Mesenchymal stem cell (in vitro differentiated cells and primary cell): Measurements from ENCODE around the gene POLR2I.
A peak's percentile ranks its signal among the peaks of the same experiment; 100 is the strongest.

Experiments
- DNase-seq: peaks from one replicate; pipeline ENCODE4 v3.0.0-alpha.2; 2013
- H2AFZ ChIP-seq: one replicate; pipeline ENCODE4 v1.6.1; 2013; ENCODE audit warnings: low read depth, mild to moderate bottlenecking, control low read depth, inconsistent platforms, low read length, moderate library complexity
- H2AK5ac ChIP-seq: 2 replicates; pipeline ENCODE4 v1.6.1; 2013; ENCODE audit warnings: low read length, moderate library complexity, mild to moderate bottlenecking, inconsistent platforms; ENCODE audit not compliant: severe bottlenecking
- H2BK120ac ChIP-seq: one replicate; pipeline ENCODE4 v1.6.1; 2013; ENCODE audit warnings: low read depth, mild to moderate bottlenecking, inconsistent platforms, low read length, moderate library complexity
- H2BK12ac ChIP-seq, 2 experiments: one replicate each; pipeline ENCODE4 v1.6.1; 2013; ENCODE audit warnings: inconsistent platforms in 2 of 2, low read length in 2 of 2, mild to moderate bottlenecking in 2 of 2, moderate library complexity in 2 of 2, control low read depth in 1 of 2
- H2BK15ac ChIP-seq: one replicate; pipeline ENCODE4 v1.6.1; 2013; ENCODE audit warnings: mild to moderate bottlenecking, low read depth, inconsistent platforms; ENCODE audit not compliant: poor library complexity, severe bottlenecking
- H2BK5ac ChIP-seq: 2 replicates; pipeline ENCODE4 v1.6.1; 2013; ENCODE audit warnings: low read depth, mild to moderate bottlenecking, low read length, control low read depth, inconsistent platforms; ENCODE audit not compliant: poor library complexity, severe bottlenecking
- H3K14ac ChIP-seq, 2 experiments: one replicate each; pipeline ENCODE4 v1.6.1; 2013; ENCODE audit warnings: inconsistent platforms in 2 of 2, low read length in 2 of 2, control low read depth in 1 of 2, mild to moderate bottlenecking in 1 of 2, moderate library complexity in 1 of 2
- H3K18ac ChIP-seq, 2 experiments: one replicate each; pipeline ENCODE4 v1.6.1; 2013; ENCODE audit warnings: inconsistent platforms in 2 of 2, low read length in 2 of 2, control low read depth in 1 of 2, low read depth in 1 of 2, mild to moderate bottlenecking in 1 of 2
- H3K23ac ChIP-seq, 2 experiments: one replicate each; pipeline ENCODE4 v1.6.1; 2013; ENCODE audit warnings: inconsistent platforms in 2 of 2, low read length in 2 of 2, mild to moderate bottlenecking in 2 of 2, moderate library complexity in 2 of 2, control low read depth in 1 of 2
- H3K27ac ChIP-seq: 2 replicates; pipeline ENCODE4 v1.5.1; 2013; ENCODE audit warnings: mild to moderate bottlenecking, moderate library complexity, low read length, control low read depth, inconsistent platforms; ENCODE audit not compliant: poor library complexity, severe bottlenecking
- H3K27me3 ChIP-seq, 2 experiments: 2 replicates each; pipeline versions ENCODE4 v1.6.1 to v1.7.0; 2013; ENCODE audit warnings: low read length in 2 of 2, mild to moderate bottlenecking in 2 of 2, moderate library complexity in 2 of 2, control low read depth in 1 of 2, inconsistent platforms in 1 of 2; ENCODE audit not compliant: control insufficient read depth in 1 of 2, insufficient read depth in 1 of 2
- H3K36me3 ChIP-seq, 2 experiments: 2 replicates each; pipeline versions ENCODE4 v1.6.1 to v1.7.0; 2013; ENCODE audit warnings: low read length in 2 of 2, control low read depth in 1 of 2, inconsistent platforms in 1 of 2, low read depth in 1 of 2, mild to moderate bottlenecking in 1 of 2; ENCODE audit not compliant: insufficient read depth in 2 of 2, control insufficient read depth in 1 of 2
- H3K4ac ChIP-seq, 2 experiments: one replicate each; pipeline ENCODE4 v1.6.1; 2013; ENCODE audit warnings: inconsistent platforms in 2 of 2, low read length in 2 of 2, mild to moderate bottlenecking in 2 of 2, moderate library complexity in 2 of 2, control low read depth in 1 of 2, low read depth in 1 of 2
- H3K4me1 ChIP-seq: 2 replicates; pipeline ENCODE4 v1.6.1; 2013; ENCODE audit warnings: low read depth, low read length, control low read depth; ENCODE audit not compliant: control insufficient read depth, insufficient read depth
- H3K4me2 ChIP-seq: 2 replicates; pipeline ENCODE4 v1.6.1; 2013; ENCODE audit warnings: low read length, mild to moderate bottlenecking, inconsistent platforms; ENCODE audit not compliant: poor library complexity, severe bottlenecking
- H3K4me3 ChIP-seq, 2 experiments: 2 replicates each; pipeline versions ENCODE4 v1.5.1 to v1.7.0; 2013; ENCODE audit warnings: low read length in 2 of 2, mild to moderate bottlenecking in 2 of 2, control low read depth in 1 of 2, low read depth in 1 of 2; ENCODE audit not compliant: insufficient read depth in 1 of 2
- H3K79me1 ChIP-seq: replicated peaks from 2 replicates; pipeline ENCODE4 v1.6.1; 2013; ENCODE audit warnings: mild to moderate bottlenecking, control low read depth, low read length, inconsistent platforms; ENCODE audit not compliant: poor library complexity, severe bottlenecking
- H3K9ac ChIP-seq: 2 replicates; pipeline ENCODE4 v1.7.0; 2013; ENCODE audit warnings: mild to moderate bottlenecking, low read length, moderate library complexity
- H3K9me3 ChIP-seq: 2 replicates; pipeline ENCODE4 v1.7.0; 2013; ENCODE audit warnings: mild to moderate bottlenecking, low read length; ENCODE audit not compliant: control insufficient read depth
- H4K8ac ChIP-seq: one replicate; pipeline ENCODE4 v1.6.1; 2013; ENCODE audit warnings: inconsistent platforms, mild to moderate bottlenecking, low read length, moderate library complexity
- H4K91ac ChIP-seq: one replicate; pipeline ENCODE4 v1.6.1; 2013; ENCODE audit warnings: mild to moderate bottlenecking, low read length, inconsistent platforms
- WGBS: methylation state at CpG from one replicate; pipeline ENCODE4 v1.1.7; 2013; ENCODE audit warnings: mixed read lengths; 5-methylcytosine and 5-hydroxymethylcytosine counted together

POLR2I gene

GRCh38 chr19:36152352-36153091, 37.8 kb upstream of the POLR2I start, which contains the start of gene COX7A1:
COX7A1 (minus strand) TSS chr19:36152447; CDS start chr19:36152407, 40 bp downstream.
- Histone ChIP-seq H3K4me2 (no peak within 1 kb of the TSS), H3K79me1 (peaks cover 24% of the 10 kb centered on the region), H3K4me1 (peaks cover 6% of the 10 kb centered on the region), H4K8ac (no peak within 1 kb of the TSS), H3K27me3 (no peaks in the 10 kb centered on the region), H3K23ac (no peak within 1 kb of the TSS), H3K36me3 (peaks cover 33 to 60% of the 10 kb centered on the region in 2 experiments), H2AK5ac (no peak within 1 kb of the TSS), H3K14ac (no peak within 1 kb of the TSS), H2AFZ (no peak within 1 kb of the TSS), H2BK5ac (no peak within 1 kb of the TSS), H2BK15ac (no peak within 1 kb of the TSS), H3K4me3 (peak within 1 kb of the TSS in 1 of 2 experiments; percentile 83), H3K4ac (no peak within 1 kb of the TSS), H3K27ac (no peak within 1 kb of the TSS), H2BK120ac (no peak within 1 kb of the TSS), H3K9me3 (no peaks in the 10 kb centered on the region), H3K9ac (peak within 1 kb of the TSS; percentile 95), H2BK12ac (no peak within 1 kb of the TSS), H4K91ac (no peak within 1 kb of the TSS), H3K18ac (no peak within 1 kb of the TSS)
- WGBS, result 98% methylated on average over 37 of the region's 40 CpGs
- DNase-seq, result no peak

GRCh38 chr19:36152019-36152351, 37.3 kb upstream of the POLR2I start:
- peaks cover 26% of the 10 kb centered on the region for H3K79me1 ChIP-seq
- H3K23ac ChIP-seq, result no peak overlapping the region
- H2BK12ac ChIP-seq, result no peak overlapping the region
- peaks cover 6% of the 10 kb centered on the region for H3K4me1 ChIP-seq
- no peak overlapping the region for H3K18ac ChIP-seq
- no peak overlapping the region for H2AFZ ChIP-seq
- H2BK15ac ChIP-seq, result no peak overlapping the region
- no peak overlapping the region for H3K14ac ChIP-seq
- peak overlapping the region; percentile 95 for H3K9ac ChIP-seq
- H2BK5ac ChIP-seq, result no peak overlapping the region
- peak overlapping the region in 1 of 2 experiments; percentile 83 for H3K4me3 ChIP-seq
- no peak overlapping the region for H4K91ac ChIP-seq
- H3K9me3 ChIP-seq, result no peaks in the 10 kb centered on the region
- no peak overlapping the region for H2AK5ac ChIP-seq
- no peak overlapping the region for H2BK120ac ChIP-seq
- DNase-seq, result no peak
- no peaks in the 10 kb centered on the region for H3K27me3 ChIP-seq
- H3K4me2 ChIP-seq, result no peak overlapping the region
- peaks cover 37 to 66% of the 10 kb centered on the region in 2 experiments for H3K36me3 ChIP-seq
- no peak overlapping the region for H4K8ac ChIP-seq
- no peak overlapping the region for H3K27ac ChIP-seq
- WGBS, result 98% methylated on average over 16 of the region's 16 CpGs
- no peak overlapping the region for H3K4ac ChIP-seq

DNA sequence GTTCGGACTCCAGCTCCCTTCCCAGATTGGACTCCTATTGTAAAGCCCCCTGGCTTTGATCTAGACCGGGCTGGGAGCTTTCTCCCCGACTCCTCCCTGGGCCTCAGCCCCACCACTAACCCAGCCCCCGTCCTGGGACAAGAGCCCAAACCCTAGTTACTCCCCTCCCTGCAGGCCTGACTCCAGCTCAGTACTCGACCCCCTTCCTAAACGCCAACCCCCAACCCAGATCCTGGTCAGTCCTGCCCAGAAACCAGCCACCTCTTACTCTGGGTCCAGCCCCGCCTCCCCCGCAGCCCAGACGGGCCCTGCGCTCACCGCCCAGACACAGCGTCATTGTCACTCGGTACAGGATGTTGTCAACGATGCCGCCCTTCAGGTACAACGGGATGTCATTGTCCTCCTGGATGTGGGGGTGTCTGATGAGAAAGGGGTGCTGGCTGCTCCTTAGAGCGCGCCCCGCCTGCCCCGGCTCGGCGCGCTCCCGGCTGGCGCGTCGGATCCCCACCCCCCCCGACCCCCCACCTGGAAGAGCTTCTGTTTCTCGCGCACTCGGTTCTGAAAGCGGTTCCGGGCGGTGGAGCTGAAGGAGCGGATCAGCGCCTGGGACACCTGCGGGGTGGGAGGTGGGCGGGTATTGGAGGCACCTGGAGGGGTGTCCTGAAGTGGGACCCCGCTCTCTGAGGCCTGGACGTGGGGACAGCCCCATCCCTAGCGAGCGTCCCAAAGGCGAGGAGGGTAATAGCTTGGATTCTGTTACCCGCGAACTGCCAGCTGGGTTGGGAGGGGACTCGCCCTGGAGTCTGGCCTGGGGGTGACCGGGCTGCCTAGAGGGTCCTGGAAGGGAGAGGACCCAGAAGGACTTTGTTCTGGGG, 36.7 kb upstream of the POLR2I start:
- Histone ChIP-seq H3K27ac (no peak overlapping the region), H2AFZ (no peak overlapping the region), H2BK5ac (no peak overlapping the region), H2AK5ac (no peak overlapping the region), H3K4me3 (peak overlapping the region in 1 of 2 experiments; percentile 83), H3K18ac (no peak overlapping the region), H2BK15ac (no peak overlapping the region), H3K23ac (no peak overlapping the region), H3K4me1 (peaks cover 6% of the 10 kb centered on the region), H3K4ac (no peak overlapping the region), H3K36me3 (peaks cover 43 to 72% of the 10 kb centered on the region in 2 experiments), H2BK12ac (no peak overlapping the region), H3K4me2 (no peak overlapping the region), H3K14ac (no peak overlapping the region), H3K79me1 (peaks cover 31% of the 10 kb centered on the region), H3K9me3 (no peaks in the 10 kb centered on the region), H2BK120ac (no peak overlapping the region), H3K9ac (peak overlapping the region; percentile 95), H3K27me3 (no peaks in the 10 kb centered on the region), H4K8ac (no peak overlapping the region), H4K91ac (no peak overlapping the region)
- no peak for DNase-seq
- WGBS, result 94% methylated on average over 45 of the region's 47 CpGs

DNA sequence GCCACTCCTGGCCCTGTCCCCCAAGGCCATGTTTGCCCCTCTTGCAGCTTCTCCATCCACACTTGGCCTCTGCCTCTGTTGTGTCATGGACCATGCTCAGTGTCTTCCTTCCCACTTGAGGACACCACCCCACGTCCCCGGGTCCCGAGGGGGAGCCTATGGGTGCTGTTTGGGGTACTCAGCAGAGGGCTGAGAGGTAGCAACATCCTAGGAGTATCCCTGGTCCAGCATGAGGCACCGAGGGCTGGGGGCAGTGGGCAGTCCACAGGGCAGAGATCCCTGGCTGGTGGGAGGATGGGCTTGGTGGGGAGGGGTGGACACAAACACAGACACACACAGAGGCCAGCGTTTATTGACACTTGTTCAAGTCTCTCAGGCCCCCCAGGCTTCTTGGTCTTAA, 35.9 kb upstream of the POLR2I start:
- H3K79me1 ChIP-seq, result peaks cover 38% of the 10 kb centered on the region
- H3K27ac ChIP-seq, result no peak overlapping the region
- H3K9ac ChIP-seq, result peak overlapping the region; percentile 95
- no peak overlapping the region for H2BK15ac ChIP-seq
- no peak overlapping the region for H4K8ac ChIP-seq
- no peak for DNase-seq
- H3K4me3 ChIP-seq, result peak overlapping the region in 1 of 2 experiments; percentile 83
- WGBS, result 96% methylated on average over 5 of the region's 5 CpGs
- no peak overlapping the region for H3K18ac ChIP-seq
- no peak overlapping the region for H4K91ac ChIP-seq
- peaks cover 51 to 80% of the 10 kb centered on the region in 2 experiments for H3K36me3 ChIP-seq
- no peaks in the 10 kb centered on the region for H3K9me3 ChIP-seq
- no peak overlapping the region for H3K23ac ChIP-seq
- no peak overlapping the region for H3K14ac ChIP-seq
- H3K4me2 ChIP-seq, result no peak overlapping the region
- H2BK12ac ChIP-seq, result no peak overlapping the region
- H3K4ac ChIP-seq, result no peak overlapping the region
- H2BK120ac ChIP-seq, result no peak overlapping the region
- H3K4me1 ChIP-seq, result peaks cover 6% of the 10 kb centered on the region
- no peak overlapping the region for H2BK5ac ChIP-seq
- H2AK5ac ChIP-seq, result no peak overlapping the region
- no peak overlapping the region for H2AFZ ChIP-seq
- no peaks in the 10 kb centered on the region for H3K27me3 ChIP-seq
